Pulmonary artery endothelial cell (primary cell): ENCODE results near the gene IGSF10. TPM values are rescaled to one million over a fixed set of nuclear protein-coding genes. Genes with fewer than 3 reads are reported as not detected.

Source experiments
- DNase-seq: peaks from one replicate; pipeline ENCODE4 v3.0.0-alpha.2; 2011; ENCODE audit warnings: low read depth, low spot score
- total RNA-seq: library from RNA; depleted of rRNA; stranded (reverse); fragments of >200 nt; gene quantifications from 2 replicates; pipeline ENCODE4 v1.2.3, GENCODE V29; 2014

The IGSF10 gene
- total RNA-seq, 1 donor from 2014 or later: not detected

- no peak for DNase-seq
These were observed 37.8 kb downstream of the IGSF10 start for GRCh38 chr3:151423091-151423490.

GRCh38 chr3:151421938-151422337 is 38.9 kb downstream of the IGSF10 start:
- no peak for DNase-seq

- no peak for DNase-seq
These were observed 41.1 kb downstream of the IGSF10 start for GRCh38 chr3:151419806-151420205.

GRCh38 chr3:151415289-151415688 is 45.6 kb downstream of the IGSF10 start:
- no peak for DNase-seq

- no peak for DNase-seq
These were observed 47.9 kb downstream of the IGSF10 start for GRCh38 chr3:151412989-151413388.

Other genes starting within 250 kb of the IGSF10 start
- gene P2RY14, start 182.5 kb downstream of the IGSF10 start, total RNA-seq: not detected in 2 replicates
- gene GPR87, start 144.2 kb downstream of the IGSF10 start, total RNA-seq: 0.07 TPM in 1 of 2 replicates, not detected in the other
- not detected in 2 replicates for gene P2RY13, start 131.5 kb downstream of the IGSF10 start, total RNA-seq
- gene P2RY12, start 76.3 kb downstream of the IGSF10 start, total RNA-seq: not detected in 2 replicates